Nephron progenitor cell (in vitro differentiated cells): ENCODE data around the gene BMPR1A.

Experiments used
- DNase-seq: peaks from one replicate; pipeline ENCODE4 v3.0.0; 2021
- H3K27ac Mint-ChIP-seq: 2 replicates; pipeline ENCODE4 v1.8.0; 2021; ENCODE audit warnings: mild to moderate bottlenecking, moderate library complexity, mixed read lengths
- H3K27me3 Mint-ChIP-seq: 2 replicates; pipeline ENCODE4 v1.8.0; 2021; ENCODE audit warnings: mild to moderate bottlenecking, low read depth, mixed read lengths; ENCODE audit not compliant: poor library complexity
- H3K36me3 Mint-ChIP-seq: 2 replicates; pipeline ENCODE4 v1.8.0; 2021; ENCODE audit warnings: low read depth, mixed read lengths
- H3K4me1 Mint-ChIP-seq: 2 replicates; pipeline ENCODE4 v1.8.0; 2021; ENCODE audit warnings: mixed read lengths
- H3K4me3 Mint-ChIP-seq: 2 replicates; pipeline ENCODE4 v1.8.0; 2021; ENCODE audit warnings: mild to moderate bottlenecking, moderate library complexity, mixed read lengths
- H3K9me3 Mint-ChIP-seq: 2 replicates; pipeline ENCODE4 v1.8.0; 2021; ENCODE audit warnings: mild to moderate bottlenecking, moderate library complexity, mixed read lengths
- TF ChIP-seq, protein P1 (sequence below): fragments of 200-600 bp; sonication (generic); IDR thresholded peaks from 2 replicates; pipeline ENCODE4 v1.5.0; 2021; ENCODE audit warnings: antibody characterized with exemption

BMPR1A gene

DNA sequence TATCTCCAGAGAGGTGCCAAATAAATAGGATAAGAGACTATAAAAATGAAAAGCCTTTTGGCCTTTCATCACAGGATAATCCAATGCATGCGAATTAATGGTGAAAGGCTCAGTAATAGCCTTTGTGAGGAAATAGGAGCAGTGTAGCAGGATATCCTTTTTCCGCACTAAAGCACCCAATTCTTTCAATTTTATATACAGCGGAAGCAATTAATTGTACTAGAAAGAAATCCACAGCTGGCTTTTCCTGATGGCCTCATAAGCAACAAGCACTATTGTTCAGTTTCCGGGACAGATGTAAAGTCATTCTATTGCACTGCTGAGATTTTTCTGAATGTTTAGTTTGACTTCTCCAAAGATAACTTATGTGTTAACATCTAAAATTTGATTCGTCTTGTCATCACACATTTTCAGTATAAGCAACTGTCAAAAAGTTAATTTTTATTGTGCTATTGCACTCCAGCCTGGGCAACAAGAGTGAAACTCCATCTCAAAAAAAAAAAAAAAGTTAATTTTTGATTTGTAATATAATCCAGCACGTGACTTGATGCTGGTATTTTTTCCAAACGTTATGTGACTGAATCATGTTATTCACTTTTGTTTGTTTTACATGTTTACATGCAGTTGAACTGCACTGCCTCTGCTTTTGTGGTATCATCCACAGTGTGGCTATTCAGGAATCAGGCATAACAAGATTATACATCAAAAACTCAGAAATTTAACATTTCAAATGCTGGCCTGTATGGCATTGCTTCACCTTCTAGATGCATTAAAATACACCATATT lies 8.4 kb upstream of the BMPR1A start:
- H3K27ac Mint-ChIP-seq, result peak overlapping the region; percentile 27
- TF ChIP-seq, protein P1, sequence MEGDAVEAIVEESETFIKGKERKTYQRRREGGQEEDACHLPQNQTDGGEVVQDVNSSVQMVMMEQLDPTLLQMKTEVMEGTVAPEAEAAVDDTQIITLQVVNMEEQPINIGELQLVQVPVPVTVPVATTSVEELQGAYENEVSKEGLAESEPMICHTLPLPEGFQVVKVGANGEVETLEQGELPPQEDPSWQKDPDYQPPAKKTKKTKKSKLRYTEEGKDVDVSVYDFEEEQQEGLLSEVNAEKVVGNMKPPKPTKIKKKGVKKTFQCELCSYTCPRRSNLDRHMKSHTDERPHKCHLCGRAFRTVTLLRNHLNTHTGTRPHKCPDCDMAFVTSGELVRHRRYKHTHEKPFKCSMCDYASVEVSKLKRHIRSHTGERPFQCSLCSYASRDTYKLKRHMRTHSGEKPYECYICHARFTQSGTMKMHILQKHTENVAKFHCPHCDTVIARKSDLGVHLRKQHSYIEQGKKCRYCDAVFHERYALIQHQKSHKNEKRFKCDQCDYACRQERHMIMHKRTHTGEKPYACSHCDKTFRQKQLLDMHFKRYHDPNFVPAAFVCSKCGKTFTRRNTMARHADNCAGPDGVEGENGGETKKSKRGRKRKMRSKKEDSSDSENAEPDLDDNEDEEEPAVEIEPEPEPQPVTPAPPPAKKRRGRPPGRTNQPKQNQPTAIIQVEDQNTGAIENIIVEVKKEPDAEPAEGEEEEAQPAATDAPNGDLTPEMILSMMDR, result no peak
- DNase-seq, result no peak
- no peaks in the 10 kb centered on the region for H3K9me3 Mint-ChIP-seq
- H3K4me3 Mint-ChIP-seq, result no peak overlapping the region
- no peaks in the 10 kb centered on the region for H3K27me3 Mint-ChIP-seq
- peaks cover 25% of the 10 kb centered on the region for H3K36me3 Mint-ChIP-seq
- H3K4me1 Mint-ChIP-seq, result peaks cover 16% of the 10 kb centered on the region

DNA sequence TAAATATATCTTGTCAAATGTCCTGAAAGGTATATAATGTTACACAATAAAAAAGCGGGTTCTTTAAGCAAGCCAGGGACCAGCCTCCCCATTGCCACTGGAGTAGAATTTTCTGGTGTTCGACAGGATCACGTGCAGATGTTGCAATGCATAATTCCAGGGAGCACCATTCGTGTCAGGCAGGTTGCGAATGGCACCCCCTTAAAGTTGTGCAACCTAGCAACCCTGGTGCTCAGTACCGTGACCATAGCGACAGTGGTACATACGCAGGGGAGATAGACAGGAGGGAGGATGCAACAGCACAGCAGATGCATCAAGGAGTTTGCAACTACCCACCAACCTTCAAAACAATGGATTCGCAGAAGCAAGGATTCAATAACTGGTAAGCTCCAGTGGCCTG lies 6.6 kb upstream of the BMPR1A start:
- DNase-seq, result no peak
- peaks cover 24% of the 10 kb centered on the region for H3K36me3 Mint-ChIP-seq
- no peaks in the 10 kb centered on the region for H3K9me3 Mint-ChIP-seq
- H3K27ac Mint-ChIP-seq, result no peak overlapping the region
- TF ChIP-seq, protein P1, result no peak
- no peak overlapping the region for H3K4me3 Mint-ChIP-seq
- peaks cover 32% of the 10 kb centered on the region for H3K4me1 Mint-ChIP-seq
- no peaks in the 10 kb centered on the region for H3K27me3 Mint-ChIP-seq

DNA sequence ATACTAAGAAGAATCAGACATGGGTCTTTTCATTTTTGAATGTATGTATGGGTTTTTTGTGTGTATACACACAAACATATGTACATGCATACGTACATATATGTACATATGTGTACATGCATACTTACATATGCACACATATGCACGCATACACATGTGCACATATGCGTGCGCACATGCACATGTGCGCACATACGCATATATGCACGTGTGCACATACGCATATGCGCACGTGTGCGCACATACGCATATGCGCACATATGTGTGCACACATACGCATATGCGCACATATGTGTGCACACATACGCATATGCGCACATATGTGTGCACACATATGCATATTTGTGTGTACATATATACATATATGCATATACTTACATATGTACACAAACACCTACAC lies 4.9 kb upstream of the BMPR1A start:
- DNase-seq, result no peak
- Mint-ChIP-seq H3K36me3 (peaks cover 23% of the 10 kb centered on the region), H3K9me3 (no peaks in the 10 kb centered on the region), H3K4me3 (no peak overlapping the region), H3K27ac (no peak overlapping the region), H3K4me1 (peaks cover 38% of the 10 kb centered on the region), H3K27me3 (no peaks in the 10 kb centered on the region)
- TF ChIP-seq, protein P1, result no peak

DNA sequence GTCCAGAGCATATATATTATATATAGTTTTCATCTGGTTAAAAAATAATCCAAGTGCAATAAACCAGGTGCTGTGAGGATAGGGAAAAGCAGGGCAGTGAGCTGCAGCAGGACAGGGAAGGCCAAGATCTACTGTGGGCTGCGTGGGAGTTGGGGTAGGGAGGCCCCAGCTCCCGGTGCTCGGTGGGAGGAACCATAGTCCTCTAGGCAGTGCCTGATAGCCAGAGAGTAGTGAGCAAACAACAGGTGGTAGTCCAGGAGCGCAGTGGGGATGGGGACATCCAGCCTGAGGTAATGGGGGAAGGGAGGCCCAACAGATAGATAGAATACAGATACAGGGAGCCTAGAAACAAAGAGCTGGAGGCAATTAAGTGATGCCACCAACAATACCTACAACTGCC lies 4.1 kb upstream of the BMPR1A start:
- H3K4me3 Mint-ChIP-seq, result peak overlapping the region; percentile 13
- TF ChIP-seq, protein P1, result no peak
- peaks cover 23% of the 10 kb centered on the region for H3K36me3 Mint-ChIP-seq
- no peak for DNase-seq
- H3K27me3 Mint-ChIP-seq, result no peaks in the 10 kb centered on the region
- peaks cover 38% of the 10 kb centered on the region for H3K4me1 Mint-ChIP-seq
- peak overlapping the region; percentile 24 for H3K27ac Mint-ChIP-seq
- no peaks in the 10 kb centered on the region for H3K9me3 Mint-ChIP-seq

DNA sequence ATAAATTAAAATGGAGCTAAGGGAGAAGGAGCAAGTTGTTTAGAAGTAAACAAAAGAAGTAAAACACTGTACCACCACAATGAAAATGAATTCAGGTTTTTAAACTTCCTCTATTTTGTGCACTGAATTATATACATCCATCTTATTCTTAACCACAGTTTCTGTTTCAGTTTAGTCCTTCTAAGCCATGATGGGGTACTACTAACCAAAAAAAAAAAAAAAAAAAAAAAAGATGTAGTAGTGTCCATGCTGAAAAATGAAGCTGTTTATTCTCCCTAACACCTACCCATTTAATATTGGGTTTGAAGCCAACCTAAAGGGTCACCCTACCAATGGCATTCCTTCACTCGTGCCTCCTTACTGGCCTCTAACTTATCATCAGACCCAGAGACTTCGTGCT lies 3.4 kb upstream of the BMPR1A start:
- Mint-ChIP-seq H3K27ac (no peak overlapping the region), H3K9me3 (no peaks in the 10 kb centered on the region), H3K4me3 (no peak overlapping the region)

More for the DNA sequence above, 3.4 kb upstream of the BMPR1A start:
- peaks cover 23% of the 10 kb centered on the region for H3K36me3 Mint-ChIP-seq
- TF ChIP-seq, protein P1, result no peak
- peaks cover 35% of the 10 kb centered on the region for H3K4me1 Mint-ChIP-seq
- DNase-seq, result no peak
- H3K27me3 Mint-ChIP-seq, result no peaks in the 10 kb centered on the region
